Activated CD8-positive, alpha-beta T cell treated with anti-CD3 and anti-CD28 coated beads, Interleukin-2, amount 10 ng/mL, durations not matched to agents 7 days and 5 days (primary cell): ENCODE data around the gene SMAD2. TPM values are rescaled to one million over a fixed set of nuclear protein-coding genes. Genes with fewer than 3 reads are reported as not detected.
"Not testable (repeated sequence)": the region's sequence is repeated elsewhere in the genome, so short reads cannot be mapped to it uniquely, and the experiment has no call there.

Source experiments
- ATAC-seq: fragments of 150-1000 bp; cut with Tn5 transposase; one replicate; pipeline ENCODE4 v1.10.0; 2021; ENCODE audit warnings: moderate library complexity
- CTCF ChIA-PET: fragments of 350-600 bp; sonication (Branson Sonifier 250); formaldehyde crosslinking; loops from one replicate; lab custom pipeline; 2021; ENCODE audit warnings: antibody characterized with exemption; lab: Charles Lee
- POLR2A ChIA-PET: fragments of 350-600 bp; sonication (Branson Sonifier 250); formaldehyde crosslinking; loops from one replicate; lab custom pipeline; 2021; ENCODE audit warnings: antibody characterized with exemption; lab: Charles Lee
- DNase-seq: peaks from one replicate; pipeline ENCODE4 v3.0.0-alpha.2; 2020
- H3K27ac Mint-ChIP-seq: one replicate; pipeline ENCODE4 v1.8.0; 2021; ENCODE audit warnings: mild to moderate bottlenecking, mixed read lengths
- H3K27me3 Mint-ChIP-seq: one replicate; pipeline ENCODE4 v1.8.0; 2021; ENCODE audit warnings: low read depth, mixed read lengths
- H3K36me3 Mint-ChIP-seq: one replicate; pipeline ENCODE4 v1.8.0; 2021; ENCODE audit warnings: low read depth, mixed read lengths
- H3K4me1 Mint-ChIP-seq: one replicate; pipeline ENCODE4 v1.8.0; 2021; ENCODE audit warnings: low read depth, mixed read lengths
- H3K4me3 Mint-ChIP-seq: one replicate; pipeline ENCODE4 v1.8.0; 2021; ENCODE audit warnings: mild to moderate bottlenecking, mixed read lengths
- H3K9me3 Mint-ChIP-seq: one replicate; pipeline ENCODE4 v1.8.0; 2022; ENCODE audit warnings: mixed read lengths; ENCODE audit not compliant: insufficient read depth
- total RNA-seq, 2 experiments: library from RNA; stranded (reverse); gene quantifications; one replicate each; pipeline ENCODE4 v1.2.3, GENCODE V29; 2021

SMAD2 gene
- total RNA-seq, 2 experiments from 2014 or later, result 136 to 140 TPM

DNA sequence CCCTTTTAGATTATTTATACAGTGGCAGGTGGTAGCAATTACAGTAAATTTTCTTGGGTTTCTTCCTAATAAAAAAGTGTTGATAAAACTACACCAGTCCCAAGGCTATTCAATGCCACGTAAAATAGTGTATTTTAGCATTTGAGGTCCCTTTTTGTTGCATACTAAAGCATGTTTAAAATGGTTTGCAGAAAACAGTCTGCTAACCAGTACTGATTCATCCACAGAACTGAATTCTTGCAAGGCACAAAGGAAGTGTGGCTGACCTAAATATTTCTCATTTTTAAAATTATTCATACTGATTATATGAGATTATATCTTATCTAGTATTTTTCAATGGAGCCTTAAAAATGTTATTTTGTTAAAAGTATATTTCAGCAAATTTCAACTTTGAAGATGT is 98.1 kb downstream of the SMAD2 start:
- Mint-ChIP-seq H3K4me3 (no peak overlapping the region), H3K27ac (no peak overlapping the region), H3K4me1 (no peaks in the 10 kb centered on the region), H3K9me3 (no peaks in the 10 kb centered on the region), H3K27me3 (no peaks in the 10 kb centered on the region), H3K36me3 (peaks cover 32% of the 10 kb centered on the region)
- ChIA-PET CTCF (interaction anchor here (0.7 kb wide), 1 partner anchor 59 kb away, joined by 3 read pairs; no protein-coding TSS in a partner anchor), POLR2A (no interaction called here)
- no peak for DNase-seq
- ATAC-seq, result no peak

DNA sequence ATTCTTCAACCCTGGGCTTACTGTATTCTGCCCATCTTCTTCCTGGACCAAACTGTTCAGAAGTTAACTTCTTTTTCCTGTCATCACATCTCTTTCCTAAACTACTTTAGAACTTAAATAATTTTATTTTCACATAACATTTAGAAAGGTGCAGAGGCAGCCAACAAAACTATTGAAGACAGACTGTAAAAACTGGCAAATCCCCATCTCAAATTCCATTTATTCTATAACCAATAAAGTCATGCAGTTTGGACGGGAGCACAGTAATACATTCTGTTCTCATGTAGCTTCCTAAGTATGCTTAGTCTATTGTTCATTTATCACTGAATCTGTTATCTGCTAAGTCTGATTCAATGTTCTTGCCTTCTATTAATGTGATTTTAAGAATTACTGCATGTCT is 99.1 kb downstream of the SMAD2 start:
- POLR2A ChIA-PET, result no interaction called here
- CTCF ChIA-PET, result interaction anchor here (1.4 kb wide), 1 partner anchor 22 kb away, joined by 3 read pairs; no protein-coding TSS in a partner anchor
- no peak for ATAC-seq
- no peaks in the 10 kb centered on the region for H3K9me3 Mint-ChIP-seq
- H3K27ac Mint-ChIP-seq, result no peak overlapping the region
- no peak overlapping the region for H3K4me3 Mint-ChIP-seq
- DNase-seq, result no peak
- H3K27me3 Mint-ChIP-seq, result no peaks in the 10 kb centered on the region
- H3K36me3 Mint-ChIP-seq, result peaks cover 30% of the 10 kb centered on the region
- H3K4me1 Mint-ChIP-seq, result no peaks in the 10 kb centered on the region

DNA sequence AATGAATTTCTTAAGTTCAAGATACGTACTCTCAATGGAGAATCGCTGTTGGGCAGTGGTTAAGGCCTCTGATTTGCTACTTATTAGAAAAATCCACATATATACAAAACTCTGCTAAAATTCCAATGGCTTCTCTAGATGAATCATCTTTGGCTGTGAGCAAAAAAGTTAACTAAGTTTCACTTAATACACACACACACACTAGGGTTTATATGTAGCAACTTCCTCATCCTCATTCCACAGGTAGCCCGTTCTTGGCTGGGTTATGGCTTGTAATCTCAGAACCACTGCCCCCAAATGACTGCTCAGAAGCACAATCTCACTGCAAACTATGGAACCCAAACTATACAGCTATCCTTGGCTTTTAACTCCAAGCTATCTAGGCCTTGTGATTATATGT is 99.7 kb downstream of the SMAD2 start:
- no peaks in the 10 kb centered on the region for H3K9me3 Mint-ChIP-seq
- no peak overlapping the region for H3K27ac Mint-ChIP-seq
- no peak overlapping the region for H3K4me3 Mint-ChIP-seq
- no peaks in the 10 kb centered on the region for H3K27me3 Mint-ChIP-seq
- H3K4me1 Mint-ChIP-seq, result no peaks in the 10 kb centered on the region
- CTCF ChIA-PET, result interaction anchor here (1.4 kb wide), 1 partner anchor 22 kb away, joined by 3 read pairs; no protein-coding TSS in a partner anchor
- DNase-seq (no peak), ATAC-seq (no peak)
- POLR2A ChIA-PET, result no interaction called here
- H3K36me3 Mint-ChIP-seq, result peaks cover 28% of the 10 kb centered on the region

DNA sequence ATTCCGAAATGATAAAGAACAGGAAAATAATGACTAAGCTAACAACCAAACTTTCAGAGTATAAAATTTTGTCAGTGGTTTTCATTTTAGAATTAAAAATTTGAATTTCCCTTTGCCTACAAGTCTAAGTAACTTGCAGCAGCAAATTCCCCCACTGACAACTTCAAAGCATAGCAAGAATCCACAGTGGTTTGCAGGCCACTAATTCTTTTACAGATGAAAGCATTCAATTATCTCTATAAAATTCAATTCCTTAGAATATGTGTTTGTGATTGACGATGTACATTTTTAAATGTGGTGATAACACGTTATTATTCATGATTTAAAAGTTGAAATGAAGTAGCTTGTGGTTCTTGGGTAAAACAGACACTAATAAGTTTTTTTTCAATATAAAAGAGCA is 100.6 kb downstream of the SMAD2 start:
- H3K4me3 Mint-ChIP-seq, result no peak overlapping the region
- H3K27ac Mint-ChIP-seq, result no peak overlapping the region
- DNase-seq (no peak), ATAC-seq (no peak)
- POLR2A ChIA-PET, result no interaction called here
- CTCF ChIA-PET, result interaction anchor here (1.0 kb wide), 1 partner anchor 28 kb away, joined by 3 read pairs; no protein-coding TSS in a partner anchor
- no peaks in the 10 kb centered on the region for H3K4me1 Mint-ChIP-seq
- H3K36me3 Mint-ChIP-seq, result peaks cover 32% of the 10 kb centered on the region
- no peaks in the 10 kb centered on the region for H3K27me3 Mint-ChIP-seq
- no peaks in the 10 kb centered on the region for H3K9me3 Mint-ChIP-seq

DNA sequence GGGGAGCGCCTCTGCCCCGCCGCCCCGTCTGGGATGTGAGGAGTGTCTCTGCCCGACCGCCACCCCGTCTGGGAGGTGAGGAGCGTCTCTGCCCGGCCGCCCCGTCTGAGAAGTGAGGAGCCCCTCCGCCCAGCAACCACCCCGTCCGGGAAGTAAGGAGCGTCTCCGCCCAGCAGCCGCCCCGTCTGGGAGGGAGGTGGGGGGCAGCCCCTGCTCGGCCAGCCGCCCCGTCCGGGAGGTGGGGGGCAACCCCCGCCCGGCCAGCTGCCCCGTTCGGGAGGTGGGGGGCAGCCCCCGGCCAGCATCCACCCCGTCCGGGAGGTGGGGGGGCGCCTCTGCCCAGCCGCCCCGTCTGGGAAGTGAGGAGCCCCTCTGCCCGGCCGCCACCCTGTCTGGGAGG is 102.4 kb downstream of the SMAD2 start:
- H3K9me3 Mint-ChIP-seq, DNase-seq, H3K27ac Mint-ChIP-seq, CTCF ChIA-PET, H3K4me3 Mint-ChIP-seq, POLR2A ChIA-PET, H3K4me1 Mint-ChIP-seq, H3K27me3 Mint-ChIP-seq, ATAC-seq: not testable (repeated sequence)
- H3K36me3 Mint-ChIP-seq, result peaks cover 30% of the 10 kb centered on the region

DNA sequence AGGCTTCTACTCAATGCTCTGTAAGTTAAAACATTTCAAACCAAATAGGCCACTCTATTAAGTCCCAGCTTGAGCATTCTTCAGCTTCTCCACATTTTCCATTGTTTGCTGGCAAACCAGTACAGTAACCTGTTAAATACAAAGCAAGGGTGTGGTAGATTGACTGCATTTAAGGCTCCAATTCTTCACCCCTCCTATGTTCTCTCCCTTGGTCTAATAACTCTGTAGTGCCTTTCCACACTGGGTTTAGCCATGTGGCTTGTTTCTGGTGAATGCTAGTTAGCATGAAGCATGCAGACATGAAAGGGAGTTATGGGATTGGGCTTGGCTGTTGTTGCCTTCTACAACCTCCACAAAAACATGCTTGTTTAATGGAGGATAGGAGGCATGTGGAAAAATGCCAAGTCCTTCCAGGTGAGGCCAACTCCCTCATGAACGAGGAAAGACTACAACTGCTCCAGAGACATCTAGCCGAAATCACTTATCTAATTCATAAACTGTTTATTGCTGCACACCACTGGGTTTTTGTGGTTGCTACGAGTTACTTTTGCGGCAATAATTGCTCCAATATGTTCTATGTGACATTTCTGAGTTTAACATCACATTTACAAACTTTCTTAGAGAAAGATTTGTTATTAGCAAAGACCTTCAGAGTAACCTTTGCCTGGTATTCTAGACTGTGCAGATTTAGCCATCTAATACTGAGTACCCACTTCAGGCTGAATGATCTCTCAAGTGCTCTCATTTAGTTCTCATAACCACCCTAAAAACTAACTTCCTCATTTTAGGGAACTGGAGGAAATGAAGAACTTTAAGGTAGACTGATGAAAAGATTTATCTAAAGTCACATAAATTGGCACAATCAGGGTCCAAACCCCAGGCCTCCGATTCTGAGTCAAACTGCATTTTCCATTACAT is 104.0 kb downstream of the SMAD2 start:
- DNase-seq (no peak), ATAC-seq (no peak)
- ChIA-PET POLR2A (no interaction called here), CTCF (no interaction called here)
- no peak overlapping the region for H3K4me3 Mint-ChIP-seq
- H3K27ac Mint-ChIP-seq, result no peak overlapping the region
- H3K4me1 Mint-ChIP-seq, result no peaks in the 10 kb centered on the region
- peaks cover 28% of the 10 kb centered on the region for H3K36me3 Mint-ChIP-seq
- no peaks in the 10 kb centered on the region for H3K27me3 Mint-ChIP-seq
- H3K9me3 Mint-ChIP-seq, result no peaks in the 10 kb centered on the region

DNA sequence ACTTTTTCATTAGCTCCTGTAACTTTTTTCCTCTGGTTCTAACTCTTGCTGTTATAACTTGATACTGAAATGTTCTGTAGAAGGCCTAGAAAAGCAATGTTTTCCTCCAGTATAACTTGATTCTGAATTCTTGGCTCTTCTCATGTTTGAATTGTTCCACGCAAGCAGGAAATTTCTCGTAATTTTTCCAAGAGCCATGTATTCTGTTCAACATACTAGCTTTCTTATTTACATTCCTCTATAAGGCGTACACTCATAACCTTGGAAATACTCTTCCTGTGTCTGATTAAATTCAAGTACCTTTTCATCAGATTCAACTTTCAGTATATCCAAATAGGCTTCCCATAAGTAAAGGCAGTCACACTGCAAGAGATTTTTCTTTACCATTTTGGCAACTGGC is 109.1 kb downstream of the SMAD2 start:
- POLR2A ChIA-PET, result no interaction called here
- no peak overlapping the region for H3K27ac Mint-ChIP-seq
- H3K27me3 Mint-ChIP-seq, result no peaks in the 10 kb centered on the region
- H3K9me3 Mint-ChIP-seq, result no peaks in the 10 kb centered on the region
- DNase-seq (no peak), ATAC-seq (no peak)
- CTCF ChIA-PET, result no interaction called here
- peaks cover 9% of the 10 kb centered on the region for H3K36me3 Mint-ChIP-seq
- no peaks in the 10 kb centered on the region for H3K4me1 Mint-ChIP-seq
- no peak overlapping the region for H3K4me3 Mint-ChIP-seq

DNA sequence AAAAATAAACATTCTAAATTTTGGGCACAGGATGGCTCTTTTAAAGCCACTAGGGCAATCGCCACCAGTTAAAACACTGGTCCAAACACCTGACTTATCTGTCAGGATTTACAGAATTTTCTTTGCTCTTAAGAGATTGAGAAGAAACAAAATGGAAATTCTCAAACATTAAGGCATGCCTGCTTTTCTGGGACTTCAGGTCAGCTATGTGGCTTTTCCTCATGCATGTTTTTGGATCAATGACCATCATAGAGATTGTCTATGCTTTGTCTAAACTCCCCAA is 112.7 kb downstream of the SMAD2 start:
- POLR2A ChIA-PET, result no interaction called here
- no peaks in the 10 kb centered on the region for H3K4me1 Mint-ChIP-seq
- H3K9me3 Mint-ChIP-seq, result no peaks in the 10 kb centered on the region
- DNase-seq (no peak), ATAC-seq (no peak)
- peaks cover 2% of the 10 kb centered on the region for H3K36me3 Mint-ChIP-seq
- no peak overlapping the region for H3K4me3 Mint-ChIP-seq
- no peak overlapping the region for H3K27ac Mint-ChIP-seq
- CTCF ChIA-PET, result no interaction called here
- no peaks in the 10 kb centered on the region for H3K27me3 Mint-ChIP-seq

DNA sequence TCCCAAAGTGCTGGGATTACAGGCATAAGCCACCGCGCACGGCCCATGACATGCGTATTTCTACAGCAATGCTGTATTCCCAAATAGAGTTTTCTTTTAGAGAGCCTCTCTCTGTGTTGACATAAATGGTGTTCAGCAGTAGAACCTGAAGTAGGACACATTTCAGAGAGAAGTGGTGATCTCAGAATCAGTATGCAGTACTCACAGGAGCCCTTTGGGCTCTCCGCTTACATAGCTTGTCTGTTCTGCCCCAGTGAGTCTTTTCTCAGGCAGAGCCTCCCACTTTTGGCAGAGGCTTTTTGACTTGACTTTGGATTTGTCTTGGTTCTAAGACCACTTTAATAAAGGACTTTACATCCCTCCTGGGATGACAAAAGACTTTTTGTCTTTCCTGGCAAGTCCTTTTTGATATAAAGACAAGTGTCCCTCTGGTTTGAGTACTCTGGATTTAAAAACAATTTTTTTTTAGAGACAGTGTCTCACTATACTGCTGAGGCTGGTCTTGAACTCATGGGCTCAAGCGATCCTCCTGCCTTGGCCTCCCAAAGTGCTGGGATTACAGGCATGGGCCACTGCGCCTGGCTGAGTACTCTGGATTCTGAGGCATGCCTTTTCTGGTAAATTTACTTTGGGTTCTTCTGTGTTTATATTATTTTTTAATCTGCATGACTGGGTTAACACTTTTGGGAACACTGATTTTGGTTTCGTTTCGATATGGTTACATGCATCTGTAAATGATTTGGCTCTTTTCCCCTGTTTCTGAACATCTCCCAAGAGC is 113.3 kb downstream of the SMAD2 start:
- Mint-ChIP-seq H3K4me1 (no peaks in the 10 kb centered on the region), H3K27ac (no peak overlapping the region), H3K27me3 (no peaks in the 10 kb centered on the region), H3K36me3 (peaks cover 2% of the 10 kb centered on the region), H3K4me3 (no peak overlapping the region), H3K9me3 (no peaks in the 10 kb centered on the region)
- POLR2A ChIA-PET, result no interaction called here
- DNase-seq, result no peak
- ATAC-seq, result no peak
- CTCF ChIA-PET, result no interaction called here

DNA sequence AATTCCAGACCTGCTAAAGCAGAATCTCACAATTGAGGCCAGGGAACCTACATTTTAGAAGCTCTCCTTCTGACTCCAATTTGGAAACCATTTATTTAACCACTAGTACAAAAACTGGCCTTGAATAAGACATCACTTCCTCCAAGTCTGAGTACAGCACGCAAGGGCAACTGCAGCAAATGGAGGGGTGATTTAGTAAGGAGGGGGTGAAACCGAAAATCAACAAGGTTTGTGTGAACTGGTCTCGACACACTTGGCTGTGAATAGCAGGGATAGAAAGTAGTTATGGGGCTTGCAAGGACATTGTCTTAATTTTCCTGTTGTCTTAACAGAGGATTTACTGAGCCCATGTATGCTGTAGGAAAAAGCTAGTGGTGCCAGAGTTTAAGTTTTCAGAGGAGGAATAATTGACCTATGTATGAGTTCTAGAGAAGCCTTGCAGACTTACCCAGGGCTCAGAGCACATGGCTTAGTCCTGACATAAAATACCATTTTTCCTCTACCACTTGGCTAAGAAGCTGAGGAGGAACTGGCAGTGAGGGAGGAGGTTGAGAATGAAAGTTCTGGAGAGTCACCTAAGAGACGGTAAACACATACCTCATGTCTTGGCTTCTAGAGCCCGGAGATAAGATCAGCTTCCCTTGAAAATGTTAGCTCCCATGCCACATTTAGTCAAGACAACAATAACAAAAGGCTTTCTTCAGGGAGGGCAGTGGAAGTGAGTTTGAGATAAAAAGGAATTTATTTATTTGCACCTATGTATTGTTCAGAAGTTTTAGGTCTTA is 114.8 kb downstream of the SMAD2 start:
- peaks cover 2% of the 10 kb centered on the region for H3K36me3 Mint-ChIP-seq
- ATAC-seq (no peak), DNase-seq (no peak)
- no peaks in the 10 kb centered on the region for H3K27me3 Mint-ChIP-seq
- no peak overlapping the region for H3K4me3 Mint-ChIP-seq
- CTCF ChIA-PET, result interaction anchor here (0.8 to 1.2 kb wide), 2 partner anchors 22 to 630 kb away, joined by 3 read pairs; no protein-coding TSS in a partner anchor
- no peaks in the 10 kb centered on the region for H3K4me1 Mint-ChIP-seq
- POLR2A ChIA-PET, result no interaction called here
- no peak overlapping the region for H3K27ac Mint-ChIP-seq
- no peaks in the 10 kb centered on the region for H3K9me3 Mint-ChIP-seq

DNA sequence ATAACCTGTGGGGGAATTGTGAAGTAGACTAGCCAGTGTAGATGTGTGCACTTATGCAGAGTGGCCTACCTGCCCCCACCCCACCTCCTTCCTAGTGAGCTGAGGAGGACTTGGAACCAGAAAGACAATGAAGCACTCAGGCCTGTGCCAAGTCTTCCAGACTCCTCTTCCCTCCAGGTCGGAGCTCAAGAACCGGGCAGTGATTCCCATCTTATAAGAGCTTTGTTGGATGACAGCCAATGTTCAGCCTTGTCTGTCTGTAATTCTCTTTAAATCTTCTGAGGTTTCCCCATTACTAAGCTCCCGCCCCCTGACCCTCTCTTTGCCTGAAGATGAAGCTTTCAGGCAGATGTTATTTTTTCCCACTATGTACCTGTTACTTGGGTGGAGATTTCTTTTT is 121.0 kb downstream of the SMAD2 start:
- no peak for ATAC-seq

More for the DNA sequence above, 121.0 kb downstream of the SMAD2 start:
- H3K4me3 Mint-ChIP-seq, result no peak overlapping the region
- H3K27me3 Mint-ChIP-seq, result peaks cover 2% of the 10 kb centered on the region
- H3K4me1 Mint-ChIP-seq, result no peaks in the 10 kb centered on the region
- POLR2A ChIA-PET, result no interaction called here
- H3K36me3 Mint-ChIP-seq, result no peaks in the 10 kb centered on the region
- DNase-seq, result no peak
- H3K27ac Mint-ChIP-seq, result no peak overlapping the region
- H3K9me3 Mint-ChIP-seq, result no peaks in the 10 kb centered on the region
- CTCF ChIA-PET, result interaction anchor here (0.6 to 1.0 kb wide), 2 partner anchors 14 to 22 kb away, joined by 3 read pairs; no protein-coding TSS in a partner anchor
